Activated CD4-positive, alpha-beta T cell treated with anti-CD3 and anti-CD28 coated beads for 36 hours (primary cell): ENCODE data around the gene EXOC6B. TPM values are rescaled to one million over a fixed set of nuclear protein-coding genes. Genes with fewer than 3 reads are reported as not detected.

Source experiments
- ATAC-seq: fragments of 200-7000 bp; cut with Tn5 transposase; one replicate; pipeline ENCODE4 v1.10.0; 2021; ENCODE audit warnings: mild to moderate bottlenecking, moderate library complexity
- CTCF ChIA-PET: fragments of 350-600 bp; sonication (Branson Sonifier 250); formaldehyde crosslinking; loops from one replicate; lab custom pipeline; 2021; ENCODE audit warnings: antibody characterized with exemption; lab: Charles Lee
- POLR2A ChIA-PET: fragments of 350-600 bp; sonication (Branson Sonifier 250); formaldehyde crosslinking; loops from one replicate; lab custom pipeline; 2021; ENCODE audit warnings: antibody characterized with exemption, inconsistent platforms; lab: Charles Lee
- DNase-seq: peaks from one replicate; pipeline ENCODE4 v3.0.0-alpha.2; 2020
- H3K27ac Mint-ChIP-seq: one replicate; pipeline ENCODE4 v1.8.0; 2021; ENCODE audit warnings: mixed read lengths
- H3K27me3 Mint-ChIP-seq: one replicate; pipeline ENCODE4 v1.8.0; 2021; ENCODE audit warnings: mixed read lengths
- H3K36me3 Mint-ChIP-seq: one replicate; pipeline ENCODE4 v1.8.0; 2021; ENCODE audit warnings: low read depth, mixed read lengths
- H3K4me1 Mint-ChIP-seq: one replicate; pipeline ENCODE4 v1.8.0; 2021; ENCODE audit warnings: mixed read lengths
- H3K4me3 Mint-ChIP-seq: one replicate; pipeline ENCODE4 v1.8.0; 2021; ENCODE audit warnings: mild to moderate bottlenecking, moderate library complexity, mixed read lengths
- H3K9me3 Mint-ChIP-seq: one replicate; pipeline ENCODE4 v1.8.0; 2021; ENCODE audit warnings: low read depth, mixed read lengths
- intact Hi-C, 2 experiments: fragments of 100-400 bp; cut with DNase I in 1 of 2; cut with micrococcal nuclease in 1 of 2; formaldehyde crosslinking; loops; one replicate each; pipeline versions ENCODE4 v1.14.2 to v1.15.1; 2022 to 2024; cut with DNase I, micrococcal nuclease
- total RNA-seq, 2 experiments: library from RNA; stranded (reverse); gene quantifications; one replicate each; pipeline ENCODE4 v1.2.3, GENCODE V29; 2021

Gene EXOC6B
- total RNA-seq, 2 experiments from 2014 or later = 7.0 to 9.0 TPM

GRCh38 chr2:72134408-72134996 lies 691.3 kb downstream of the EXOC6B start:
- Mint-ChIP-seq H3K4me3 (no peak overlapping the region), H3K36me3 (no peaks in the 10 kb centered on the region), H3K9me3 (no peaks in the 10 kb centered on the region), H3K27ac (no peak overlapping the region), H3K27me3 (peaks cover 9% of the 10 kb centered on the region), H3K4me1 (no peaks in the 10 kb centered on the region)
- ChIA-PET CTCF (no interaction called here), POLR2A (no interaction called here)
- ATAC-seq (no peak), DNase-seq (no peak)
- intact Hi-C loops = no loop called here

DNA sequence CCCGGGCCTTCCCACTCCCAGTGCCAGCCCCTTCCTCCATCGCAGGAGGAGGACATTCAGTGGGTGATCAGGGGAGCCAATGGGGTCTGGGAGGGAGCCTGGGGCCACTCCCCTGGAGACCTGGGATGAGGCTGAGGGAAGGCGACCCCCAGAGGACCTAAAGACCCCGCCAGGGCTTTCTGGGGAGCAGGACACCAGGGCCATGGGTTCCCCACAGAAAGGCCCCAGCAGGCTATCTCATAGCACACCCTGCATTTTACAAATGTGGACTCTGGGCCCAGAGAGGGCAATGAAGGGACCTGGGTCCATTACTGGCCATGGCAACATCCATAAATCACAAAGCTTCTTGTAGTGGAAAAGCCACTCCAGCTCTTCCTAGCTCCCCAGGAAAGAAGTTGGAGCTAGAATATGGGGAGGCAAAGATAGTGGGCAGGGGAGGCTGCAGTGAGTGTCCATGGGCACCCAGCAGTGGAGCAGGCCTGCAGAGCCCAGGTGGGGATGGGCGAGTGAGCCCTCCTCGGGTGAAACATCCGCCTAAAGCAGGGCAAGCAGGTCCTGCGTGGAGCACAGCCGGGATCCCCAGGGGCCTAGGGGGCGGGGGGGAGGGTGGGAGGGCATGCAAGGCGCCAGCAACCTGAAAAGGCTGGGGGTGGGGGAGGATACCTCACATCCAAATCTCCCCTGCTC lies 692.0 kb downstream of the EXOC6B start:
- H3K27ac Mint-ChIP-seq = no peak overlapping the region

DNA sequence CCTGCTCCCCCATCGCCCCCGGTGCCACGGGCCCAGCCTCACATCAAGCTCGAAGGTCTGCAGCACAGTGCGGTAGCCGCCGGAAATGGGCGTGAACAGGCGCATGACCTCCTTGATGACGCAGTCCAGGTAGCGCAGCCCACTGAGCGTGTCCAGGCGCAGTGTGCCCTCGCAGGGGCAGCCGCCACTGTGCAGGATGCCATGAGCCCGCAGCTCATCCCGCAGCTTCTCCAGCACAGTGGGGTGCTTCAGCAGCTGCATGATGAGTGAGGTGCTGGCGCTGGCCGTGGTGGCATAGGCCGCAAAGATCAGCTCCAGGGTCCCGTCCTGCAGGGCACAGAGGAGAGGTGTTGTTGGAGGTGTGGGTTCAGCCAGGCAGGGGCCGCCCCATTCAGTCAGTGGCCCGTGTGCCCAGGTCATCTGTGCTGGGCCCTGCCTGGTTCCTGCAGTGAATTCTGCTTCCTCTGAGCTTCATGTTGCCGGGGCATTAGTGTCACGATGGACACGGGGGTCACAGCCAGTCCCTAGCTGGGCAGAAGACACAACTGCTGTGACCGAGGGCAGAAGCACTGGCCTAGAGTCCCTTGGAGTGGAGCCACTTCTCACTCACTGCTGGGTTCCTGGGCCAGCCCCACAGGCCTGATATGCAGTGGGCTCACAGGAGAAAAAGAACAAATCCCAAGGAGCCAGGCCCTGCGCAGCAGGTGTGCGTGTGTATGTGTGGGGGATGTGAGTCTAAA lies 692.7 kb downstream of the EXOC6B start:
- Mint-ChIP-seq H3K27me3 (peaks cover 9% of the 10 kb centered on the region), H3K4me1 (no peaks in the 10 kb centered on the region), H3K4me3 (no peak overlapping the region), H3K9me3 (no peaks in the 10 kb centered on the region), H3K27ac (no peak overlapping the region), H3K36me3 (no peaks in the 10 kb centered on the region)
- ATAC-seq (no peak), DNase-seq (no peak)
- POLR2A ChIA-PET = no interaction called here
- CTCF ChIA-PET = no interaction called here
- intact Hi-C loops = no loop called here

More for the DNA sequence above, 692.0 kb downstream of the EXOC6B start:
- Mint-ChIP-seq H3K4me3 (no peak overlapping the region), H3K36me3 (no peaks in the 10 kb centered on the region), H3K4me1 (no peaks in the 10 kb centered on the region), H3K9me3 (no peaks in the 10 kb centered on the region), H3K27me3 (peaks cover 9% of the 10 kb centered on the region)
- POLR2A ChIA-PET = no interaction called here
- CTCF ChIA-PET = no interaction called here
- intact Hi-C loops = no loop called here
- DNase-seq (no peak), ATAC-seq (no peak)

- ATAC-seq (no peak), DNase-seq (no peak)
- Mint-ChIP-seq H3K9me3 (no peaks in the 10 kb centered on the region), H3K36me3 (no peaks in the 10 kb centered on the region), H3K27me3 (peaks cover 9% of the 10 kb centered on the region), H3K4me1 (no peaks in the 10 kb centered on the region), H3K4me3 (no peak overlapping the region), H3K27ac (no peak overlapping the region)
- CTCF ChIA-PET = interaction anchor here (0.6 kb wide), 1 partner anchor 19 kb away, joined by 4 read pairs; no protein-coding TSS in a partner anchor
- intact Hi-C loops = no loop called here
- POLR2A ChIA-PET = no interaction called here
Measured at GRCh38 chr2:72131916-72132841, 693.7 kb downstream of the EXOC6B start.

DNA sequence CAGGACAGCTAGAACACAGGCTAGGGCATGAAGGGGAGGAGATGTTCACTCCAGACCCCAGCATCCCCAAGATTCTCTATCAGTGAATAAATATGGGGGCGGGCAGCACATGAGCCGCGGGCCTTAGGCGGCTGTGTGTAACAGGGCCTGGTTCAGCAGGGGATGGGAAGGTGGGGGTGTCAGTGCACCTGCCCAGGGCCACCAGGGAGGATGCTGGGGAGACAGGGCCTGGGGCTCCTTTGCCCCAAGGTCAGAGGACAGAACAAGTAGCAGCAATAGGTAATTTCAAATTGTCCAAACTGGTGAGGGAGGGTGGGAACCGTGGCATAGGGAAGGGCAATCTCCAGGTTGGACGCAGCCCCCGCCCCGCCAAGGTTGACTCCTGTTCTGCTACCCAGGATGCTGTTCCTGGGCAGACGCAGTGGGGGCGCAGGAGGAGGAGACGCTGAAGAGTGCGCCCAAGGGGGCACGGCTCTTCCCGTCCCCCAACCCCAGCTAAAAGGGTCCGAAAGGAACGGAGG lies 694.4 kb downstream of the EXOC6B start:
- no peaks in the 10 kb centered on the region for H3K36me3 Mint-ChIP-seq
- CTCF ChIA-PET = no interaction called here
- no peaks in the 10 kb centered on the region for H3K4me1 Mint-ChIP-seq
- POLR2A ChIA-PET = no interaction called here
- no peaks in the 10 kb centered on the region for H3K9me3 Mint-ChIP-seq
- DNase-seq (no peak), ATAC-seq (no peak)
- H3K27ac Mint-ChIP-seq = no peak overlapping the region
- no peak overlapping the region for H3K4me3 Mint-ChIP-seq
- peaks cover 9% of the 10 kb centered on the region for H3K27me3 Mint-ChIP-seq
- intact Hi-C loops = no loop called here

- Mint-ChIP-seq H3K4me3 (no peak overlapping the region), H3K36me3 (no peaks in the 10 kb centered on the region), H3K4me1 (no peaks in the 10 kb centered on the region), H3K27me3 (peaks cover 9% of the 10 kb centered on the region), H3K9me3 (no peaks in the 10 kb centered on the region), H3K27ac (no peak overlapping the region)
- ChIA-PET CTCF (interaction anchor here (0.7 to 1.3 kb wide), 2 partner anchors 19 to 84 kb away, joined by 3 read pairs; no protein-coding TSS in a partner anchor), POLR2A (no interaction called here)
- DNase-seq (no peak), ATAC-seq (no peak)
- intact Hi-C loops = no loop called here
Measured at GRCh38 chr2:72130659-72131360, 695.0 kb downstream of the EXOC6B start.

DNA sequence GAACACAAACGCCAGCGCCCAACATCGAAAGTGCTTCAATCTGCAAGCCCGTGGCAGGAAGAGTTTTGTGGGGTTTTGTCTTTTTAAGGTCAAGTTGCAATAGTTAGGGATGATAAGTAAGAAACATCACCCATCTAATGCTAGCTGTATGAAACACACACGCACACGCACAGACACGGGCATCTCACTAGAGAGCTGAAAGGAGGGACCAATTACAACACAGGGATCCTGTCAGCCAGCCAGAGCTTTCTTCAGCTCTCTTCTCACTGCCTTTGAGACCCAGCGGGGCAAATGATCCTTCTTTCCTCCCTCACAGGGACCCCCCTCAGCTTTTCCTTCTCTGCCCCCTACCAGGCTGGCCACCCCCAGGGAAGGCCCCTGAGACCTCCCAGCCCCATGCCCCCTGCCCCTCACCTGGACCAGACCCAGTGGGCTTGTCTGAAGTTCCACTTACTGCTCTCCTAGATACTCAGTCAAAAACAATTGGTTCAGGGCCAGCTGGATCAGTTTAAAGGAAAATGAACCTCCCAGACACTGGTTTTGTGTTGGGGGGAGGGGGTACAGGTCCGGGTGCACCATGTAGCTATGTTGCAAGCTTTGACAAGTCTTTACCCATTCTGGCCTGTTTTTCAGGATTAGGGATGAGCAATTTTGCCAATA lies 696.0 kb downstream of the EXOC6B start:
- Mint-ChIP-seq H3K27me3 (peaks cover 9% of the 10 kb centered on the region), H3K36me3 (no peaks in the 10 kb centered on the region), H3K4me3 (no peak overlapping the region), H3K4me1 (no peaks in the 10 kb centered on the region), H3K27ac (no peak overlapping the region), H3K9me3 (no peaks in the 10 kb centered on the region)
- ChIA-PET POLR2A (no interaction called here), CTCF (interaction anchor here (0.7 to 1.3 kb wide), 2 partner anchors 20 to 90 kb away, joined by 3 read pairs; no protein-coding TSS in a partner anchor)
- no peak for DNase-seq
- ATAC-seq = no peak
- intact Hi-C loops = no loop called here

- Mint-ChIP-seq H3K4me1 (no peaks in the 10 kb centered on the region), H3K27me3 (peaks cover 9% of the 10 kb centered on the region), H3K36me3 (no peaks in the 10 kb centered on the region), H3K4me3 (no peak overlapping the region), H3K27ac (no peak overlapping the region), H3K9me3 (no peaks in the 10 kb centered on the region)
- DNase-seq = no peak
- ChIA-PET CTCF (interaction anchor here (0.6 kb wide), 1 partner anchor 12 kb away, joined by 3 read pairs; no protein-coding TSS in a partner anchor), POLR2A (no interaction called here)
- intact Hi-C loops = no loop called here
- no peak for ATAC-seq
Measured at GRCh38 chr2:72128843-72129227, 697.0 kb downstream of the EXOC6B start.

GRCh38 chr2:72128059-72128842 lies 697.6 kb downstream of the EXOC6B start:
- Mint-ChIP-seq H3K36me3 (no peaks in the 10 kb centered on the region), H3K9me3 (no peaks in the 10 kb centered on the region), H3K4me1 (no peaks in the 10 kb centered on the region), H3K4me3 (no peak overlapping the region), H3K27me3 (peaks cover 9% of the 10 kb centered on the region), H3K27ac (no peak overlapping the region)
- intact Hi-C loops = no loop called here
- POLR2A ChIA-PET = no interaction called here
- DNase-seq (no peak), ATAC-seq (no peak)
- CTCF ChIA-PET = no interaction called here
